NCI-H1105 treated with DMSO at 0.1 percent for 48 hours (cell line): ENCODE data around the gene HMCN2.
A peak's percentile ranks its signal among the peaks of the same experiment; 100 is the strongest.
"Not testable (repeated sequence)": the region's sequence is repeated elsewhere in the genome, so short reads cannot be mapped to it uniquely, and the experiment has no call there.

ENCODE experiments used
- DNase-seq: peaks from one replicate; lab custom pipeline; 2025; lab: John Stamatoyannopoulos, UW

The HMCN2 gene

DNA sequence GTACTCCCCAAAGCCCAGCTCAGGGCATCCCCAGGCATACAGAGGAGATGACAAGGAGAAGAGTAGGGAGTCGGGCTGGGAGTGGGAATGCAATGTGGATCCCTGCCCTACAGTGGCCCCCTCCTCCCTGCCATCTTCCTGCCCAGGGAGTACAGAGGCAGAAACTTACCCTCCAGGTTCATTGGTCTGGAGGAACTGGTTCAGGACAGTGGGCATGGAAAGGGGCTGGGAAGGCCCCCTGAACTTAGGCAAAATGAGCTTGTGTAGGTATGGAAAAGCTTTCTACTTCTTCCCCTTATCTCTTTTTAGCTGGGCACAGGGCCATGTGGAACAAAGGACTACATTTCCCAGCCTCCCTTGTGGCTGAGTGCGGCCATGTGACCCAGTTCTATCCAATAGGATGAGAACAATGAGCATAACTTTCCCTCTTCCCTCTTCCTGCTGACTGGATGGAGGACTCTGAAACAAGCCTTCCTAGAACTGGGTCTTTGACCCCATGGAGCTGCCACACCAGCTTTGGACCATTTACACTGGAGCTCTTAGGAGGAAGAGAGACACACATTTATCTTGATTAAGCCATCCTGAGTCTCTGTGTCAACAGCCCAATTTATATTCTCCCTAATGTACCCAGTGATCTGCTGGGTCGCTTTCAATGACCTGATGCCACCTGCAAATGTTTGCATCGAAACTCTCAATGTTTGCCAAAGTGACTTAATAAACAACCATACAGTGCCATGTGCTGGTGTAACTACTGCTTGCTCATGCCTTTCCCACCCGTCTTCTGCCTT, 25.0 kb upstream of the HMCN2 start:
- peak; percentile 78 for DNase-seq

- DNase-seq = no peak
These were observed 24.4 kb upstream of the HMCN2 start for GRCh38 chr9:130241198-130241535.

- DNase-seq = no peak
These were observed 23.1 kb upstream of the HMCN2 start for GRCh38 chr9:130242270-130243014.

DNA sequence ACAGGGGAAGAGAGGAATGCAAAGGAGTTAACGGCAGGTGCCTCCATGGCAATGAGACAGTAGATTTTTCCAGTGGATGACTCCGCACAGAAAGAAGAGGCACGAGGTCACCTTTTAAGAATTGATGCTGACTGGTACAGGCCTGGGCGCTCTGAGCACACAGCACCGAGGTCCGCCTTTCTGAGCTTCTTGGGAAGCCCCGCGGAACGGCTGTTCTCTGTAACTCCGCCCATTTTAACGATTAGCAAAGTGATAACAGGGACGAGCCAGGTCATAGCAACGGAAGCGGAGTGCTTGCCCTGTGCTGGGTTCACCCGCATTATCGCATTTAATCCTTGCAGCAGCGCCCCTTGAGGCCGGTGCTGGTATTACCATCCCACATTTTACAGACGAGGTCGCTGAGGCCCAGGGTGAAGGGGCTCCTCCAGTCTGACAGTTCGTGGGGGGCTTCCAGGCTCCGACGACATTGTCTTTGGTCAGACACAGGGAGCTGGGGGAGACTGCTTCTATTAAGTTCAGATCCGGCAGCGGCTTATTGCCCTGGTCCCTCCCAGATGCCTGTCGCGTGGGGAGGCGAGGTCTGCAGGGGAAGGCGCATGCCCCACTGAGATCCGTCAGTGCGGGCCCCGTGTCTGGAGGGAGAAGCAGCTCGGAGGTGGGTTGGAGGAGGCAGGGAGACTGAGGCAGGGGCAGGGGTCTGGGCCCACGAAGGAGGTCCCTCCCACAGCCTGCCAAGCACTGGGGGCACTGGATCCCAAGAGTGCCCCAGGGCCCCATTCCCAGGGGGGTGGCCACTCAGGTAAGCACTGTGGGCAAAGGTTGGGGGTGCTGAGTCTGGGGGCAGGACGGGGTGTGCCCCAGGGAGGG, 22.3 kb upstream of the HMCN2 start:
- peak; percentile 62 for DNase-seq

DNA sequence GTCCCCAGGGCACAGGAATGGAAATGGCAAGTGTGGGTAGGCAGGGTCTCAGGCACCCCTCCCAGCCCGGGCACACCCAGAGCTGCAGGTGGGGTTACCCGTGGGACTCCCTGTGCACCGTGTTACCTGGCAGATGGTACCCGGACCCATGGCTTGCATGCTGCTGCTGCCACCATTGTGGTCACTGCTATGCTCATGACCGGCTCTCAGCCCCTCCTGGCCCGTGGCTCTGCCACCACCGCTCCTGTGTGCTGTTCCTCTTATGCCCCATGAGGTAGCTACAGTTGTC, 21.7 kb upstream of the HMCN2 start:
- DNase-seq = no peak

GRCh38 chr9:130244548-130245165, 20.9 kb upstream of the HMCN2 start:
- no peak for DNase-seq

DNA sequence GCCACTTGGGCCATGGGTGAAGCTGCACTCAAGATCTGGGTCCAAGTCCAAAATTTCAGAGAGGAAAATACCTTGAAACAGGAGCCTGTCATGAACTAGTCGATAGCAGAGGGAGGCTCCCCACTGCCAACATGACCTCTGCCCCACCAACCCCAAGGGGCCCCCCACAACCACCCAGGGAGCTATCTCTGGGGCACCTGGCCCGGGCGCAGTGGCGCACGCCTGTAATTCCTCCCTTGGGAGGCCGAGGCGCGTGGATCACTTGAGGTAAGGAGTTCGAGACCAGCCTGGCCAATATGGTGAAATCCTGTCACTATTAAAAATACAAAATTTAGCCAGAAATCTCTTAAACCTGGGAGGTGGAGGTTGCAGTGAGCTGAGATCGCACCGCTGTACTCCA, 20.1 kb upstream of the HMCN2 start:
- no peak for DNase-seq

DNA sequence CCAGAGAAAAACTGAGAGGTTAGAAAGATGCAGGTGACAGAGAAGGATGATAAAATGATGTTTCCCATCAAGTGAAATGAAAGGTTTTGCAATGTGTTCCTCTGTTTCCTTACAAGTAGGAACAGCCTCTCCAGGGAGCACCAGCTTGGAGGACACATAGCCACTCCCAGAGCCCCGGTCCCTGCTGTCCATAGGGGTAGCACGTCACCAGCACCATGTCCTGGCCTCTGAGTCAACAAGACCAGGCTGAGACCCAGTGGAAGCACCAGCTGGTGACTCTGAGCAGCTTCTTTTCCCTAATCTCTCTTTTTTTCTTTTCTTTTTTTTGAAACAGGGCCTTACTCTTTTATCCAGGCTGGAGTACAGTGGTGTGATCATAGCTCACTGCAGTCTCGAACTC, 19.4 kb upstream of the HMCN2 start:
- no peak for DNase-seq

- peak; percentile 92 for DNase-seq
These were observed 10.6 kb upstream of the HMCN2 start for GRCh38 chr9:130254747-130255630.

GRCh38 chr9:130255631-130256134, 9.9 kb upstream of the HMCN2 start:
- no peak for DNase-seq

DNA sequence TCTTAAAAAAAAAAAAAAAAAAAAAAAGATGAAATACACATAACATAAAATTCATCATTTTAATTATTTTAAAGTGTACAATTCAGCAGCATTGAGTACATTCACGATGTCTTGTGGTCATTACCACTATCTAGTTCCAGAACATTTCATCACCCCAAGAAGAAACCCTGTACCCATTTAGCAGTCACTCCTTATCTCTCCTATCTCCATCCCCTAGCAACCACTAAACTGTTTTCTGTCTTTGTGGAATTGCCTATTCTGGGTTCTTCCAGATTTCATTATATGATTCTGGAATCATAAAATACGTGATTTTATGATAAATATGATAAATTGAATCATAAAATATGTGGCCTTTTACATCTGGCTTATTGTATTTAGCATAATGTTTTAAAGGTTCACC, 8.9 kb upstream of the HMCN2 start:
- DNase-seq = no peak

DNA sequence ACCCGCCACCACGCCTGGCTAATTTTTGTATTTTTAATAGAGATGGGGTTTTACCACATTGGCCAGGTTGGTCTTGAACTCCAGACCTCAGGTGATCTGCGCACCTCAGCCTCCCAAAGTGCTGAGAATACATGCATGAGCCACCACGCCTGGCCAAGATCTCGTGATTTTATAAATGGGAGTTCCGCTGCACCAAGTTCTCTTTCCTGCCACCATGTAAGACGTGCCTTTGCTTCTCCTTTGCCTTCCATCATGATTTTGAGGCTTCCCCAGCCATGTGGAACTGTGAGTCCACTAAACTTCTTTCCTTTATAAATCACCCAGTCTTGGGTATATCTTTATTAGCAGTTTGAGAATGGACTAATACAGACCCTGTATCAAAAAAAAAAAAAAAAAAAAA, 7.4 kb upstream of the HMCN2 start:
- not testable (repeated sequence) for DNase-seq

- DNase-seq = no peak
These were observed 6.5 kb upstream of the HMCN2 start for GRCh38 chr9:130259044-130259443.

GRCh38 chr9:130260816-130261765, 4.5 kb upstream of the HMCN2 start:
- DNase-seq = no peak

DNA sequence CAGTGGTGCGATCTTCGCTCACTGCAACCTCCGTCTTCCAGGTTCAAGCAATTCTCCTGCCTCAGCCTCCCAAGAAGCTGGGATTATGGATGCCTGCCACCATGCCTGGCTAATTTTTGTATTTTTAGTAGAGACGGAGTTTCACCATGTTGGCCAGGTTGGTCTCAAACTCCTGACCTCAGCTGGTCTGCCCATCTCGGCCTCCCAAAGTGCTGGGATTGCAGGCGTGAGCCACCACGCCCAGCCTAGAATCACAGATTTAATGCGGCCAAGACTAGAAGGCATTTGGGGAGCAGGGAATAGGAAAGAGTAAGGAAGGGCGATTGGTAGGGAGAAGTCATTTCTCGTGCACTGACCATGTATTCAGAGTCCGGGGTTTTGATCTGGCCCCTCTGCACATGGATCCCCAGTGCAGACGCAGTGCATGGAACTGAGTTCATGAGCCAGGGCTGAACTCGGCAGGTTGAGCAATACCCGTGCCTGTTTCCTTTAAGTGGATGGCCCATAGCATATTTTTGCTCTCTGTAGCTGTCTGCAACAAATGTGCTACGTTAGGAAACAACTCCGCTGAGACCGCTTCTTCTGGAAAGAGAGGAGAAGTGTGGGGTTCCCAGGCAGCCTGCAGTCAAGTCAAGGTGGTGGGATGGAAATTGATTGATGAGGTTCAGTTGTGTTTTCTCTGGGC, 3.4 kb upstream of the HMCN2 start:
- no peak for DNase-seq

DNA sequence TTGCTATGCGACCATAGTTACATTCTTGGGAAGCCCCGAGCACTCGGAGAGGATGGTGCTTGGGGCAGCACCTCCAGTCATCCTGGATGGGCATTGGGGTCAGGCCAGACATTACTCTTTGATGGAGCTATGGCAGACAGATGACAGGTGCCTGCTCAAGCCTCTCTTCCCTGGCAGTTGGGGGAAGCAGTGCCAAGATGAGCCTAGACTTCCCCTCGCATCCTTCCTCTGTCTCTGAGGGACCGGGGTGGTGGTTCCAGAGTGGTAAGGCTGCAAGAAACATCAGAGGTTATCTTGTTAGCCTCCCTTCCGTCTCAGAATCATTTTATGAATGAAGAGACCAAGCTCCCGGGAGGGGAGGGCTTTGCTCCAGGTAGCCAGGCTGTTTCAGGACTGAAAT, 2.8 kb upstream of the HMCN2 start:
- no peak for DNase-seq

DNA sequence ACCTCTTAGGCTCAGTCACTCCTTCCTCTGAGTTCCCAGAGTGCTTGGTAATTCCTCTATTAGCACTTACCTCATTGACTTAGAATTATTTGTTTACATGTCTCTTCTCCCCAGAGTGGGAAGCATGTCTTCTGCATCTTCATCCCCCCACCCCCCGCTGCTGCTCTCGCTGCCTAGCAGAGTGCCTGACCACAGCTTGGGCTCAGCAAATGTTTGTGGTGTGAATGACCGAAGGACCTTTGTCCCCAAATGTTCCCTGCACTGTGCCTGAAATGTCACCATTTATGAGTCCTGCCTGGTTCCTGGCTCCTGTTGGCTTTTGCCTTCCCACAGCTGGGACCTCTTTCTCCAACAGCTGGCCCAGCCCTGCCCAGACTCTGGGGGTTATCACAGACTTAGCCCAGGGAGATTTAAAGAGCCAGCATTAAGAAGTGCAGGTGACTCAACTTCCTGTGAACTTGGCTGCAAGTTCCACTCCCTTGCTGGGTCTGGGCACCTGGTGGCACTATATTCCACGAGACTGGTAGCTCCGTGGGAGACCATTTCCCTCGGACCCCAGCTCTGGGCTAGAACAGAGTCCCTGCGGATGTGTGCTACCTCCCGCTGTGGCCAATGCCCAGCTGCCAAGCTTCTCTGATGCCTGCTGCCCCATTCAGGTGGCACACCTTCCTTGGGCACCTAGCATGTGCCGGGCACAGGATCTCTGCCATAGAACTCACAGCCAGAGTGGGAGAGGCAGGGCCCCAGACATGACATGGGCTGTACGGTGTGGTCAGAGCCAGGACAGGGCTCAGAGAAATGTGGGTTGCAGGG, 1.8 kb upstream of the HMCN2 start:
- DNase-seq = no peak
